GM23248 (cell line): ENCODE data around the gene MDP1.
"Not testable (repeated sequence)": the region's sequence is repeated elsewhere in the genome, so short reads cannot be mapped to it uniquely, and the experiment has no call there.

Experiments used
- EZH2 ChIP-seq: fragments of 200-600 bp; sonication (generic); IDR thresholded peaks from 2 replicates; pipeline ENCODE4 v1.6.1; 2018; ENCODE audit warnings: antibody characterized with exemption, mild to moderate bottlenecking; ENCODE audit not compliant: insufficient read depth, poor library complexity, severe bottlenecking
- EZH2phosphoT487 ChIP-seq: fragments of 200-600 bp; sonication (generic); IDR thresholded peaks from 2 replicates; pipeline ENCODE4 v1.6.1; 2018; ENCODE audit warnings: antibody characterized with exemption, moderate library complexity, mild to moderate bottlenecking, low read depth; ENCODE audit not compliant: insufficient read depth

GRCh38 chr14:24245350-24245749 lies 29.5 kb upstream of the MDP1 start:
- TF ChIP-seq EZH2, EZH2phosphoT487: not testable (repeated sequence)
